Neural progenitor cell (in vitro differentiated cells): ENCODE data around the gene CD40. TPM values are rescaled to one million over a fixed set of nuclear protein-coding genes. Genes with fewer than 3 reads are reported as not detected.

Experiments used
- DNase-seq: peaks from one replicate; pipeline ENCODE4 v3.0.0-alpha.2; 2016; ENCODE audit warnings: low spot score
- H2AFZ ChIP-seq: fragments of 200-600 bp; sonication (generic); replicated peaks from 2 replicates; pipeline ENCODE4 v1.6.1; 2016; ENCODE audit warnings: antibody characterized with exemption
- H3F3A ChIP-seq: fragments of 200-600 bp; sonication (generic); 2 replicates; pipeline ENCODE4 v1.6.1; 2016; ENCODE audit warnings: antibody characterized with exemption, low read depth
- H3K27ac ChIP-seq: fragments of 200-600 bp; sonication (generic); 2 replicates; pipeline ENCODE4 v1.5.1; 2016; ENCODE audit warnings: mild to moderate bottlenecking
- H3K27me3 ChIP-seq: fragments of 200-600 bp; sonication (generic); 2 replicates; pipeline ENCODE4 v1.6.1; 2016; ENCODE audit warnings: mild to moderate bottlenecking, moderate library complexity
- H3K36me3 ChIP-seq: fragments of 200-600 bp; sonication (generic); 2 replicates; pipeline ENCODE4 v1.5.1; 2016
- H3K4me1 ChIP-seq: fragments of 200-600 bp; sonication (generic); 2 replicates; pipeline ENCODE4 v1.6.1; 2016; ENCODE audit warnings: mixed run types
- H3K4me2 ChIP-seq: fragments of 200-600 bp; sonication (generic); 2 replicates; pipeline ENCODE4 v1.6.1; 2016
- H3K4me3 ChIP-seq: fragments of 200-600 bp; sonication (generic); 2 replicates; pipeline ENCODE4 v1.5.1; 2016
- H3K79me2 ChIP-seq: fragments of 200-600 bp; sonication (generic); 2 replicates; pipeline ENCODE4 v1.6.1; 2016; ENCODE audit warnings: low read depth
- H3K9ac ChIP-seq: fragments of 200-600 bp; sonication (generic); 2 replicates; pipeline ENCODE4 v1.6.1; 2016
- H3K9me3 ChIP-seq: fragments of 200-600 bp; sonication (generic); 2 replicates; pipeline ENCODE4 v1.5.1; 2016; ENCODE audit warnings: low read depth
- H4K20me1 ChIP-seq: fragments of 200-600 bp; sonication (generic); 2 replicates; pipeline ENCODE4 v1.6.1; 2016; ENCODE audit warnings: low read depth
- H3K27ac Mint-ChIP-seq: 3 replicates; pipeline ENCODE4 v1.8.0; 2021; ENCODE audit warnings: mixed read lengths
- H3K27me3 Mint-ChIP-seq: 2 replicates; pipeline ENCODE4 v1.8.0; 2022; ENCODE audit warnings: low read depth, mild to moderate bottlenecking, inconsistent platforms, moderate library complexity, mixed read lengths; ENCODE audit not compliant: insufficient read depth
- H3K36me3 Mint-ChIP-seq: 3 replicates; pipeline ENCODE4 v1.8.0; 2021; ENCODE audit warnings: mixed read lengths
- H3K4me1 Mint-ChIP-seq: 3 replicates; pipeline ENCODE4 v1.8.0; 2021; ENCODE audit warnings: mixed read lengths
- H3K4me3 Mint-ChIP-seq: 3 replicates; pipeline ENCODE4 v1.8.0; 2021; ENCODE audit warnings: mild to moderate bottlenecking, moderate library complexity, mixed read lengths
- H3K9me3 Mint-ChIP-seq: 3 replicates; pipeline ENCODE4 v1.8.0; 2020; ENCODE audit warnings: mixed read lengths
- EZH2 ChIP-seq: fragments of 200-600 bp; sonication (generic); IDR thresholded peaks from 2 replicates; pipeline ENCODE4 v1.6.1; 2017; ENCODE audit warnings: antibody characterized with exemption, mild to moderate bottlenecking, moderate library complexity
- EZH2phosphoT487 ChIP-seq: fragments of 200-600 bp; sonication (generic); IDR thresholded peaks from 2 replicates; pipeline ENCODE4 v1.6.1; 2017; ENCODE audit warnings: antibody characterized with exemption
- total RNA-seq: library from RNA; depleted of rRNA; stranded (reverse); fragments of >200 nt; gene quantifications from 2 replicates; pipeline ENCODE4 v1.2.3, GENCODE V29; 2015; ENCODE audit warnings: low replicate concordance
- TF ChIP-seq, protein P1 (sequence below): fragments of 200-600 bp; sonication (generic); IDR thresholded peaks from 2 replicates; pipeline ENCODE4 v1.5.1; 2017; ENCODE audit warnings: antibody characterized with exemption, mild to moderate bottlenecking

Gene CD40
- 11.0 and 14.0 TPM in 2 replicates for total RNA-seq

- peak; percentile 97 for DNase-seq
- H3K36me3 ChIP-seq, result no peaks in the 10 kb centered on the region
- Mint-ChIP-seq H3K36me3 (no peaks in the 10 kb centered on the region), H3K9me3 (no peaks in the 10 kb centered on the region), H3K27me3 (peaks cover 8% of the 10 kb centered on the region), H3K27ac (no peak within 1 kb of the TSS), H3K4me1 (peaks cover 4% of the 10 kb centered on the region), H3K4me3 (peak within 1 kb of the TSS; percentile 90)
- H3K4me2 ChIP-seq, result peak within 1 kb of the TSS; percentile 77
- peak within 1 kb of the TSS; percentile 45 for H3K4me3 ChIP-seq
- no peaks in the 10 kb centered on the region for H3K9me3 ChIP-seq
- no peak within 1 kb of the TSS for H3K9ac ChIP-seq
- H3F3A ChIP-seq, result peaks cover 16% of the 10 kb centered on the region
- H3K4me1 ChIP-seq, result peaks cover 15% of the 10 kb centered on the region
- peaks cover 42% of the 10 kb centered on the region for H3K27me3 ChIP-seq
- TF ChIP-seq, protein P1, sequence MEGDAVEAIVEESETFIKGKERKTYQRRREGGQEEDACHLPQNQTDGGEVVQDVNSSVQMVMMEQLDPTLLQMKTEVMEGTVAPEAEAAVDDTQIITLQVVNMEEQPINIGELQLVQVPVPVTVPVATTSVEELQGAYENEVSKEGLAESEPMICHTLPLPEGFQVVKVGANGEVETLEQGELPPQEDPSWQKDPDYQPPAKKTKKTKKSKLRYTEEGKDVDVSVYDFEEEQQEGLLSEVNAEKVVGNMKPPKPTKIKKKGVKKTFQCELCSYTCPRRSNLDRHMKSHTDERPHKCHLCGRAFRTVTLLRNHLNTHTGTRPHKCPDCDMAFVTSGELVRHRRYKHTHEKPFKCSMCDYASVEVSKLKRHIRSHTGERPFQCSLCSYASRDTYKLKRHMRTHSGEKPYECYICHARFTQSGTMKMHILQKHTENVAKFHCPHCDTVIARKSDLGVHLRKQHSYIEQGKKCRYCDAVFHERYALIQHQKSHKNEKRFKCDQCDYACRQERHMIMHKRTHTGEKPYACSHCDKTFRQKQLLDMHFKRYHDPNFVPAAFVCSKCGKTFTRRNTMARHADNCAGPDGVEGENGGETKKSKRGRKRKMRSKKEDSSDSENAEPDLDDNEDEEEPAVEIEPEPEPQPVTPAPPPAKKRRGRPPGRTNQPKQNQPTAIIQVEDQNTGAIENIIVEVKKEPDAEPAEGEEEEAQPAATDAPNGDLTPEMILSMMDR, result no peak
- TF ChIP-seq EZH2phosphoT487 (no peak), EZH2 (no peak)
- H2AFZ ChIP-seq, result peak within 1 kb of the TSS; percentile 88
- peaks cover 8% of the 10 kb centered on the region for H3K79me2 ChIP-seq
- no peak within 1 kb of the TSS for H3K27ac ChIP-seq
- H4K20me1 ChIP-seq, result peaks cover 12% of the 10 kb centered on the region
Observed at GRCh38 chr20:46117704-46118467, at the start of gene CD40. TSS of gene CD40 (plus strand) at chr20:46118314. CDS start at chr20:46118344, 30 bp downstream.

- peaks cover 36% of the 10 kb centered on the region for H3K79me2 ChIP-seq
- H3K4me3 Mint-ChIP-seq, result no peak overlapping the region
- no peaks in the 10 kb centered on the region for H3K27me3 Mint-ChIP-seq
- no peak overlapping the region for H3K9ac ChIP-seq
- no peak overlapping the region for H3K27ac Mint-ChIP-seq
- peaks cover 14% of the 10 kb centered on the region for H3K4me1 Mint-ChIP-seq
- peaks cover 13% of the 10 kb centered on the region for H3K36me3 ChIP-seq
- no peaks in the 10 kb centered on the region for H3K27me3 ChIP-seq
- TF ChIP-seq EZH2 (no peak), EZH2phosphoT487 (no peak)
- TF ChIP-seq, protein P1, result no peak
- peaks cover 29% of the 10 kb centered on the region for H3K36me3 Mint-ChIP-seq
- no peak overlapping the region for H3K4me2 ChIP-seq
- H3K27ac ChIP-seq, result no peak overlapping the region
- peaks cover 7% of the 10 kb centered on the region for H3F3A ChIP-seq
- no peak for DNase-seq
- H3K4me1 ChIP-seq, result peaks cover 18% of the 10 kb centered on the region
- H3K9me3 Mint-ChIP-seq, result no peaks in the 10 kb centered on the region
- no peak overlapping the region for H2AFZ ChIP-seq
- H3K4me3 ChIP-seq, result no peak overlapping the region
- H4K20me1 ChIP-seq, result peaks cover 81% of the 10 kb centered on the region
- no peaks in the 10 kb centered on the region for H3K9me3 ChIP-seq
Observed at GRCh38 chr20:46070215-46070900, 47.8 kb upstream of the CD40 start.

- H3K27me3 ChIP-seq, result no peaks in the 10 kb centered on the region
- Mint-ChIP-seq H3K27ac (no peak overlapping the region), H3K4me3 (no peak overlapping the region), H3K9me3 (no peaks in the 10 kb centered on the region), H3K36me3 (peaks cover 29% of the 10 kb centered on the region), H3K4me1 (peaks cover 14% of the 10 kb centered on the region), H3K27me3 (no peaks in the 10 kb centered on the region)
- H3K9me3 ChIP-seq, result no peaks in the 10 kb centered on the region
- TF ChIP-seq, protein P1, result no peak
- no peak for TF ChIP-seq EZH2phosphoT487
- H3K9ac ChIP-seq, result no peak overlapping the region
- peaks cover 92% of the 10 kb centered on the region for H4K20me1 ChIP-seq
- no peak overlapping the region for H3K27ac ChIP-seq
- peaks cover 47% of the 10 kb centered on the region for H3K79me2 ChIP-seq
- no peak overlapping the region for H3K4me2 ChIP-seq
- H3K4me1 ChIP-seq, result peaks cover 18% of the 10 kb centered on the region
- peaks cover 7% of the 10 kb centered on the region for H3F3A ChIP-seq
- no peak overlapping the region for H3K4me3 ChIP-seq
- H3K36me3 ChIP-seq, result peaks cover 13% of the 10 kb centered on the region
- no peak for DNase-seq
- H2AFZ ChIP-seq, result no peak overlapping the region
Observed at GRCh38 chr20:46071573-46071972, 46.5 kb upstream of the CD40 start.
